ENCODE results near the gene ADGRV1.

Gene ADGRV1

GRCh38 chr5:90691533-90691932, 132.9 kb downstream of the ADGRV1 start:
- no peak overlapping the region for H3K4me3 ChIP-seq (ENCODE audit: low read length)
- DNase-seq (ENCODE audit: low read depth): no peak
- TF ChIP-seq, protein P1, sequence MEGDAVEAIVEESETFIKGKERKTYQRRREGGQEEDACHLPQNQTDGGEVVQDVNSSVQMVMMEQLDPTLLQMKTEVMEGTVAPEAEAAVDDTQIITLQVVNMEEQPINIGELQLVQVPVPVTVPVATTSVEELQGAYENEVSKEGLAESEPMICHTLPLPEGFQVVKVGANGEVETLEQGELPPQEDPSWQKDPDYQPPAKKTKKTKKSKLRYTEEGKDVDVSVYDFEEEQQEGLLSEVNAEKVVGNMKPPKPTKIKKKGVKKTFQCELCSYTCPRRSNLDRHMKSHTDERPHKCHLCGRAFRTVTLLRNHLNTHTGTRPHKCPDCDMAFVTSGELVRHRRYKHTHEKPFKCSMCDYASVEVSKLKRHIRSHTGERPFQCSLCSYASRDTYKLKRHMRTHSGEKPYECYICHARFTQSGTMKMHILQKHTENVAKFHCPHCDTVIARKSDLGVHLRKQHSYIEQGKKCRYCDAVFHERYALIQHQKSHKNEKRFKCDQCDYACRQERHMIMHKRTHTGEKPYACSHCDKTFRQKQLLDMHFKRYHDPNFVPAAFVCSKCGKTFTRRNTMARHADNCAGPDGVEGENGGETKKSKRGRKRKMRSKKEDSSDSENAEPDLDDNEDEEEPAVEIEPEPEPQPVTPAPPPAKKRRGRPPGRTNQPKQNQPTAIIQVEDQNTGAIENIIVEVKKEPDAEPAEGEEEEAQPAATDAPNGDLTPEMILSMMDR (conservative IDR thresholded peaks at IDR 0.05; ENCODE audit: low read depth, low read length): no peak

GRCh38 chr5:90696153-90696552, 137.6 kb downstream of the ADGRV1 start:
- TF ChIP-seq, protein P1 (conservative IDR thresholded peaks at IDR 0.05; ENCODE audit: low read depth, low read length): no peak
- no peak for DNase-seq (ENCODE audit: low read depth)
- no peak overlapping the region for H3K4me3 ChIP-seq (ENCODE audit: low read length)

DNA sequence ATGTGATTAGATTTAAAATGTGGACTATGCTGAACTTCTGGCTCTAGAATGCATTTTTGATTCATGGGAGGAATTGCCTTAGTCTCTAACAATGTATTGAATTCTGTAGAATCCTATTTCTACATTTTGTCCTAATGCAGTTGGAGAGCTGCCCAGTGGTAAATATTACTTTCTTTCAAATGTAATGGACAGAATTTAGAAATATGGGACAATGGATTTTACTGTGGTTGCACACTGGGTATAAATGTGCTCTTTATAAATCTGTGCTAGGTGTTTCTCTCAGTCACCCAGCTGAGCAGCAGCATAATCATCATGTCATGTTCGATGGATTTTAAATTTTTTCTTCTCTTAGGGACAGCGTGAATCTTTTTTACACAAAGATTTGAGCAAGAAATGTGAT, 141.7 kb downstream of the ADGRV1 start:
- no peak overlapping the region for H3K4me3 ChIP-seq (ENCODE audit: low read length)
- TF ChIP-seq, protein P1 (conservative IDR thresholded peaks at IDR 0.05; ENCODE audit: low read depth, low read length): no peak

DNA sequence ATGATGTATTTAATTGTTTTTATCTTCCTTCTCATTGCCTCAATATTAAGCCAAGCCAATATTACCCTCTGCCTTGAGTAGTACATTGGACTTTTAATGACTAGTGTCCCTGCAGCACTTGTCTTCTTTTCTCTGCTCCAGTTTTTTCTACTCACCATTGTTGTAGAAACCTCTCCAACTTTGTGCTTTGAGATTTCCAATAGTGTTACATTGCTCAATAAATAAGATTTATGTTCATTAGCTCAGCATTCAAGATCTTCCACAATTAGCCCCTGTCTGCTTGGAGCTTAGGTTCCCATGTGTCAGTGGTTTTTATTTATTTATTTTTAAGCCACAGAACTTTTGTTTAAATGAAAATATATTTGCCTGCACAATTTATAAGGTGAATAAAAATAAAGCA, 145.3 kb downstream of the ADGRV1 start:
- no peak for DNase-seq (ENCODE audit: low read depth)
- TF ChIP-seq, protein P1 (conservative IDR thresholded peaks at IDR 0.05; ENCODE audit: low read depth, low read length): no peak
- H3K4me3 ChIP-seq (ENCODE audit: low read length): no peak overlapping the region

More for the DNA sequence above, 141.7 kb downstream of the ADGRV1 start:
- DNase-seq (ENCODE audit: low read depth): no peak

- TF ChIP-seq, protein P1 (conservative IDR thresholded peaks at IDR 0.05; ENCODE audit: low read depth, low read length): no peak
- no peak overlapping the region for H3K4me3 ChIP-seq (ENCODE audit: low read length)
Observed at GRCh38 chr5:90707698-90708097, 149.1 kb downstream of the ADGRV1 start.

GRCh38 chr5:90709323-90710155, 150.9 kb downstream of the ADGRV1 start:
- DNase-seq (ENCODE audit: low read depth): peak; percentile 4
- TF ChIP-seq, protein P1 (conservative IDR thresholded peaks at IDR 0.05; ENCODE audit: low read depth, low read length): peak; percentile 95
- no peak overlapping the region for H3K4me3 ChIP-seq (ENCODE audit: low read length)

More at GRCh38 chr5:90707698-90708097, 149.1 kb downstream of the ADGRV1 start:
- no peak for DNase-seq (ENCODE audit: low read depth)

- TF ChIP-seq, protein P1 (conservative IDR thresholded peaks at IDR 0.05; ENCODE audit: low read depth, low read length): no peak
- DNase-seq (ENCODE audit: low read depth): no peak
- no peak overlapping the region for H3K4me3 ChIP-seq (ENCODE audit: low read length)
Observed at GRCh38 chr5:90718387-90718786, 159.8 kb downstream of the ADGRV1 start.

Measured in retinal pigment epithelial cell (primary cell).